CD1c-positive myeloid dendritic cell (primary cell): ENCODE measurements around the gene MAP3K20.
A peak's percentile ranks its signal among the peaks of the same experiment; 100 is the strongest.

Source experiments
- DNase-seq: peaks from one replicate; pipeline ENCODE4 v3.0.0-alpha.2; 2016; ENCODE audit errors: extremely low spot score

MAP3K20 gene

DNA sequence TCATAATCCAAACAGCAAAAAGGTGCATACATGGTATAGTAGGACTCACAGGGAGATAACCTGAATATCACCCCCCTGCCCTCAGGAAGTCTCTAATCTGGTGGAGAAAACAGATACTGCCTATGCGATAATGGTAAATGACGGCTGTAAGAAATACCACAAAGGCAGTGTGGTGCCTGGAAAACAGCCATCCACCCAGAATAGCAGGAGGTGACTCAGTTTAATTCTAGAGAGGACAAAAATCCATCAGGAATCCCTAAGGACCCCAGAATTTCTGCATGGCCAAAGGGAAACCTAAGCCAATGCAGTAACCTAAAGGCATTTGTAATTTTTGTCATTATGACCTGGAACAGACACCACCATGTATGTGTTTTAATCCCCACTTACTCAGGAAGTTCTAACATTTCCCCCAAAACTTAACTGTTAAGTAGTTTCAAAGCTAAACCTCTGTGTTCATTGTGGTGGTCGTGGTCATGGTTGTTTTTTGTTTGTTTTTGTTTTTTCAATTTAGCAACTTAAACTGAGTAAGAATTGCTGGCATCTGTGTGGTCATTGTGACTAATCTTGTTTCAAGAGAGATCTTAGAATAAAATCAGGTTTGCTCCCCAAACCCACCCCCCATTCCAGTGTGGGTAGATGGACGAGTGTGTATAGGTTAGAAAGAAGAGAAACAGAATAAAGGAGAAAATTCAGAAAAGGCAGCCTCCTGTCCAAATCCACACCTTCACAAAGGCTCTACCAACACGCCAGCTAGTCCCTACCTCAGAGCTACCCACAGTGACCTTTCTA lies 157.5 kb downstream of the MAP3K20 start:
- DNase-seq = no peak

DNA sequence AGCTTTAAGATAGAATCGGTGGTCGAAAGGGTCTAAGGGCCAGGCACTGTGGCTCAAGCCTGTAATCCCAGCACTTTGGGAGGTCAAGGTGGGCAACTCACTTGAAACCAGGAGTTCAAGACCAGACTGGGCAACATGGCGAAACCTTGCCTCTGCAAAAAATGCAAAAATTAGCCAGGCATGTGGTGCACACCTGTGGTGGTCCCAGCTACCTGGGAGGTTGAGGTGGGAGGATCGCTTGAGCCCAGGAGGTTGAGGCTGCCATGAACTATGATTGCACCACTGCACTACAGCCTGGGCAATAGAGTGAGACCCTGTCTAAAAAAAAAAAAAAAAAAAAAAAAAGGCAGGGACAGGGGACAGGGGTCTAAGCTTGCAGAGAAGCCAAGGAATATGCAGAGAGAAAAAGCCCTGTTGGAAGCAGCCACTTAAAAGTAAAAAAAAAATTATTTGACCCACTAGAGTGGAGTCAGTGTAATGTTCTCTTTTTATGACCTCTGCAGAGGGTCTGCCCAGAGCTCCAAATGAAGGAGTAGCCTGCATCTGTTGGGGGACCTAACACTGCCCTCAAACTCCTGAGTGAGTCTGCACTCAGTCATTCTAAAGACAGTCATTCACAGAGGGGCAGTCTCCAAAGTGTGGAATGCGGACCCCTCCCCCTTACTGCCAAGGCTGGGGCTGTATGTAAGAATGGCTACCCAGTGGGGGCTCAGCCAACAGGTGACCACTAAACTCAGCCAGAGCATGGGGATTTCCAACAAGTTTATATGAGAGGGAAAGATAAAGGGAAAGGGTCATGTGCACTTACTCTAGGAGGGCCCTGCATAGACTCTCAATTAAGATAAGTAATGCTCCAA lies 160.5 kb downstream of the MAP3K20 start:
- no peak for DNase-seq

DNA sequence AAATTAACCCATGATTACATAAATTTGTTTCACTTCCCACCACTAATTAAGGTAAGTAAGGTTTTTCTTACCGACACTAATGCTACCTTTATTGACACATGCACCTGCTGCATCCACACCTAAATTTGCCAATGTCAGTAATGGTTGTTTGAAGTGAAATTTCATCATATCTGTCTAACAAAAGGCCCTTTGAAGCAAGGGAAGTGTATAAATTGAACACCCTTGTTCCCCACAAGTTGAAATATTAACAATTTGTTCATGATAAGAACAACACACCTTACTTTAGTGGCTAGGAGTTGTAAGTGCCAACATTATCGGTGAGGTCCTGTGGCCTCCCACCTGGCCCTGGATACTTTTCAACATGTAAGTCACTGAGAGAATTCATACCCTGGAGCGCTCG lies 162.7 kb downstream of the MAP3K20 start:
- no peak for DNase-seq

DNA sequence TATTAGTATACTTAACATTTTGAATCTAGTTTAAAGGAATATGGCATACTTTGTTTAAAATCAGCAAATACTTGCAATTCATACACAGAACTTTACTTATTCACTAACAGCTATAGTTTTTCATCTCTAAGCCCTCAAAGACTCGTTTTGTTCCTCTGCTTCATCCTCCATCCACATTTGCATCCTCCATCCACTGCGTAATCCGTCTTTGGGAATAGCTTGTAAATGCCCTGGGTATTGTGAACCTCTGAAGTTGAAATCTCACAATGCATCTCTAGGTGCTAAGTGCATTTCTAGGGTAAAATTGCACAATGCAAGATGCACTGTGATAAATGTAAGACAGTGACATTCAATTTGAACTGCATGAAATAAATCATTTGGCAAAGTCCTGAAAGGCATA lies 163.2 kb downstream of the MAP3K20 start:
- no peak for DNase-seq

DNA sequence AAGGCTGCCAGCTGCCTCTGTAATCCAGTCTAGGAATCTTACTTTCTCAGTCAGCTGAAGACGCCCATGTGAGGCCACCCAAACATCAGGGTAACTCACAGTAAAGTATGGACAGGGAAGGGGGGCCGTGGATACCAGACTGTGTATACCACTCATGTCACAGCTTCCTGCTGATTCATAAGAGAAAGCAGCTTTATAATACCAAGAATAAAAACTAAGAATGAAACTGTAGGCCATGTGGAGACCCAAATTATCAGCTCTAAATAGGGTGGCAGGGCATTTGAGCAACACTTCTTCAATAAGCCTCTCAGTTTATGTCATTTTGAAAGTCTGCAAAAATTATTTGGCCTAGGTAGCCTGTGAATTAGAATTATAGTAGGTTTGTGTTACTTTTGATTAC lies 164.0 kb downstream of the MAP3K20 start:
- no peak for DNase-seq

DNA sequence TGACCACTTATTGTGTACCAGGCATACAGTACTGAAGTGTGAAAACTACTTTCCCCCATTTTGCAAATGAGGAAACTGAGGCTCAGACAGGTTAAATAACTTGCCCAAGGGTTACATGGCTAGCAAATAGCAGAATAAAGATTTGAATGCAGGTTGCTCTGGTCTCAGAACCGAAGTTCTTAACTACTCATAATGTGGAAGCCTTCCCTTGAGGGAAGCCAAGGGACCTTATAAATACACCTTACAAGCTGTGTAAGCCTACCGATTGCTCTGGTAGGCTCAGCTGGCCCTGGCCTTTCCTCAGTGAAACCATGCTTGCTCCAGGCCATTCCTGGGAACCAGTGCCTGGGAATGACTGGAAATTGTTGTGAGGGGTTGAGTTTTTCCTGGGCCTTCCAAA lies 164.4 kb downstream of the MAP3K20 start:
- no peak for DNase-seq

DNA sequence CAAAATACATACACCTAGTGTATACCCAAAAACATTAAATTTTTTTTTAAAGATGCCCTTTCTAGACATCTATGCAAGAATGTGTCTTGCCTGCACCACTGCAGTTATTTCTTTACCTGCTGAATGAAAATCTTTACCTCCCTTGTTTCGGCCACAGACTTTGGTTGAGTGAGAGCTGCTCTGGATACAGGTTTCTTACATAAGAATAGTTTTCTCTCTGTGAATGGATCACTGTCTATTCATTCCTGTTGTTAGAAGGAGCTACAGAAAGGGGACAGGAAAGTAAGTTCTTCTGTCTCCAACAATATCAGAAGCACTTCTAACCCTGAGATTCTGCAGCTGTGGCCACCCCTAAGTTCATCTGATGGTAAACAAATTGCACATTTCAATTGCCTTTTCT lies 166.0 kb downstream of the MAP3K20 start:
- no peak for DNase-seq

DNA sequence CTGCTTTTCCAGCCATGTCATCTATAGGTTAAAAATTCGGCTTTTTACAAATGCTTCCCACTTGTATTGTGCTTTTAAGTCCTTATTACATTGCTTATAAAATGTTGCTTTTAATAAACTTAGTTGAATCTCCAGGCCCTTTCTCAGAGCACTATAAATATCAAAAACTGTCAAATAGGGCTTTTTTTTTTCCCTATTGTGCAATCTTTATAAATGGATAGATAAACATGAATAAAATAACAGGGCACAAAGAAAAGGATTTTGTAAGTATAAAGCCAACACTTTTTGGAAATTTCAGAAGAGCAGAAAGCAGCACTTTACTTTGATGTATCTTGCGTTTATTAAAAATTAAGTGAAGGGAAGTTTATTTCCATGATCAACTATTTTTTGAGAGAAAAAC lies 171.5 kb downstream of the MAP3K20 start:
- DNase-seq = no peak

DNA sequence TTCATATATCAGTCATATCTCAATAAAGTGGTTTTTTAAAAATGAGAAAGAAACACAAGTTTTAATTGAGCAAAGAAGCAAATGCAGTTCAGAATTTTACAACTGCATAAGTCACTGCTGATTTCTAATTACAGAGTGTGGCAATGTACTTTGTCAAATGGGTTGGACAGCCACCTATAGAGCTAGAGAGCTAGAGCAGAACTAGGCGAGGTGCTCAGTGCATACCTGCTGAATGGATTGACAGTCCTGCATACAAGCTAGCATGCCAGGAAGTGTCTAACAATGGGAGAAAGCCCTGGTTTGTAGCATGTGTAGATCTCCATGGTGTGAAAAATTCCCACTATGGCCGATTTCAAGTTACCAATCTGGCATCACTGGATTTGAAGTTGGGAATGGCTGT lies 172.7 kb downstream of the MAP3K20 start:
- no peak for DNase-seq

DNA sequence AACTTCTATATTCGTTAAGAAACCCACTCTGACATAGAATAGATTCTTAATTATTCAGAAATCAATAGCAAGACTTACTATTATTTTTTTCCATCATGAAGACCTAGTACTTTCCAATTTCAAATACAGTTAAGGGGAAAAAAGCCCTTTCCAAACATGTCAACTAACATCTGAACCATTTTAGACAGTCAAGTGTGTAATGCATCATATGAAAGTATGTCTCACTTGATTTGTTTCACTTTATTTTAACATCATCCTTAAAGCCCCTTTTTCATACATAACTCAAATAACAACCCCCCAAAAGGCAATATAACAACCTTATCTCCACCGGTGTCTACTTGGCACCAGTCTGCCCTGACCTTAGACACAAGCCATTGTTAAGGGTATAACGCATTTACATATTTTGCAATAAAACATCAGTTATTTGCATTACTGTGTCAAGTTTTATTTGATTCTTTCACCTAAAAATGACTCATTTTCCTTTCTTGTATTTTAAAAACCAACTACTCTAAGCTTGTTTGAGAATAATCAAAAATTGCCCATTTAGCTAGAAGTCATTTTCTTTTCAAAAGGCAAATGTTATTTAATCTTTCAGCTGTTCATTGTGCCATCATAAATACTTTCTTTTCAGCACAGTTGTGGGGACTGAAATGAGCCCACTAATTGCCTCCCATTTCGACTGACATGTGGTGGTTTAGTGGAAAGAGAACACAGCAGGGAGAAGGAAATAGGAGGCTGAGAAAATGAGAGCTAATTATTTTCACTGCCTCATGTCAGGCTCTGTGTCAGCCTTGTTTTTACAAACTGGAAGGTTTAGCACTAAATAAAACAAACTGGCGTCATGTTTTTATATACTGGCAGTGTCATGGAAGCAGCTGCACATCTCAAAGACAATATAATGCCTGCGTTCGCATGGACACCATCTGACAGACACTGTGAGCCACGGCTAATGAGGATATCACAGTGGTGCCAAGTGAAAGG lies 174.3 kb downstream of the MAP3K20 start:
- DNase-seq = no peak

DNA sequence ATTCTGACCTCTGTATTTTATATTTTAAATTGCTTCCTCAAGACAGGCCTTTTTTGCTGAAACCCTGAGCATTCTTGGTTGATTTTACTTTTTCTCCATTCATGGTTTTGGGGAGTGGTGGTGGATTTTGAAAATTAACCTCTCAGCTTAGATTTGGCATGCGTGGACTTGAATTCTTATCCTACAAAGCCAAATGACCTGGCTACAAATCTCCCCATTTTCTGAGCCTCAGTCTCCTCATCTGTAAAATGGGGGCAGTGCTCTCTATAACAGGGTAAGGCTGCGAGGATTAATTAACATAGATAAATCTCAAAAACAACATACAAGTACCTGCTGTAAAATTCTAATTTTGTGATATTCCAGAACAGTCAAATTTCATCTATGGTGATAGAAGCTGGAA lies 175.6 kb downstream of the MAP3K20 start:
- DNase-seq = no peak

DNA sequence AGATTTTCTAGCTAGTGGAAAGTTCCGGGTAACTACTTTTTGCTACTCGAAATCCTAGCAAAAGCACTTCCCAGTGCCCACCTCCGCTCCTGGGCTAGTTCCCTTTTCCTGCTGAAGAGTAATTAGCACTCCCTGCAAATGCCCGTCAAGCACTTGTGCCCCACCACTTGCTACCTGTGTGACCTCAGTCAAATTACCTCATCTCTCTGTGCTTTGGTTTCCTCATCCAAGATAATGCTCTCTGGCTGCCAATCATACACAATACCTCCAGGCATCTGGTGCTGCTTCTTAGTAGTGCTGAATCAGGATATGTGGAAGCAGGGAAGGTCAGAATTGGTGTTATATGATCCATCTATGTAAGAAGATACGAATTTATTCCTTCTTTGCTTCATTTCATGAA lies 176.9 kb downstream of the MAP3K20 start:
- DNase-seq = no peak

DNA sequence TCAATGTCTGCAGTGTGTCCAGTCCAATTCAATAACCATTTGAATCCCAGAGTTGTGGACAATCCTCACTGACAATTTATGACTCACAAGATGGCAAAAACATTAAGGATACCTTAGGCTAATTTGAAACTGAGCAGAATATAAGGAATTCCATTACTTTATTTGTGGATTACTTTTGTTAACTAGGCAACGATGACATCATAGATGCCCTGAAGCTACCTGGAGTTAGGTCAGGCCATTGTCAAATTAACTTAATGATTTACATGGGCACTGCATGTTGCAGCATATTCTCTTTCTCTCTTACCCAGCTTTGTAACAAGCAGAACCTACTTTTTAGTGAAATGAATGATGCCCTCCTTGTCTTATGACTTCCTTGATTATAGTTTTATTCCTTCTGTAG lies 179.0 kb downstream of the MAP3K20 start:
- no peak for DNase-seq

DNA sequence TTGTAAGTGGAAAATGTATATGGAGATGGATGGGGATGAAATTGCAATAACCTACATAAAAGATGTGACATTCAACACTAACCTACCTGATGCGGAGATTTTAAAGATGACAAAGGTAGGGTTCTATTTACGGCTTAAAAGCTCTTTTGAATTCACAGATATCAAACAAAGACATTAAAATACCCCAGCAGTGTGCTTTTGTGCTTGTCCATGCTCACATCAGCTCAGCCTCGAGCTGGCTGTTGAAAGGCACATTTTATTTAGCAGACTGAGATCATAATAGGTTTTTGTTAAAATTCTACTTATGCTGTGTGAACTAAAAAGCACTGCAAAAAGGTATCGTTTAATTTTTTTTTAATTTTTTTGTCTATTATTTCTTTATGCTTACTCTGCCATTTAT lies 183.1 kb downstream of the MAP3K20 start:
- no peak for DNase-seq

DNA sequence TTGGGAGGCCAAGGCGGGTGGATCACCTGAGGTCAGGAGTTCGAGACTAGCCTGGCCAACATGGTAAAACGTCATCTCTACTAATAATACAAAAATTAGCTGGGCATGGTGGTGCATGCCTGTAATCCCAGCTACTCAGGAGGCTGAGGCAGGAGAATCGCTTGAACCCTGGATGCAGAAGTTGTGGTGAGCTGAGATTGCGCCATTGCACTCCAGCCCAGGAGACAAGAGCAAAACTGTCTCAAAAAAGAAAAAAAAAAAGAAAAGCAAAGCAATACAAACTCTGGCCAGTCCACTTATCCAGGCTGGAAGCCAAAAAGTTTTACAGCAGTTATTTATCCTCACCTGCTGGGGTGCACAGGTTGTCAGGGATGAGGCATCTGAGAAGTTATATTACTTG lies 186.7 kb downstream of the MAP3K20 start:
- peak; percentile 19 for DNase-seq

DNA sequence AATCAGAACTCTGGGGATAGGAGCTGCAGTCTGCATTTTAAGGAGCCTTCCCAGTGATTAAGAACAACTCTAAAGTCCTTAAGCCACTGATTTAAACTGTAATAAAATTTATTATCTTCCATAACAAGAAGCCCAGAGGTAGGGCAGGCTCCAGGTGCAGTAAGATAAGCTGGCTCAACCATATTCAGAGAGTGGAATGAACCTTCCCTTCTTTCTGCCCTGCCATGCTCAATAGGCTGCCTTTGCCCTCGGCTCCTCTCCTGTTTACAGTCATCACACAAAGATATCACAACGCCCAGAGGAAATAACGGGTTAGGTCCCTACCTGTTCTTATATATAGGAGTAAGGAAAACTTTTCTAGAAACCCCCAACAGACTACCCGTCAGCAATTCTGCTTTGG lies 188.5 kb downstream of the MAP3K20 start:
- no peak for DNase-seq

DNA sequence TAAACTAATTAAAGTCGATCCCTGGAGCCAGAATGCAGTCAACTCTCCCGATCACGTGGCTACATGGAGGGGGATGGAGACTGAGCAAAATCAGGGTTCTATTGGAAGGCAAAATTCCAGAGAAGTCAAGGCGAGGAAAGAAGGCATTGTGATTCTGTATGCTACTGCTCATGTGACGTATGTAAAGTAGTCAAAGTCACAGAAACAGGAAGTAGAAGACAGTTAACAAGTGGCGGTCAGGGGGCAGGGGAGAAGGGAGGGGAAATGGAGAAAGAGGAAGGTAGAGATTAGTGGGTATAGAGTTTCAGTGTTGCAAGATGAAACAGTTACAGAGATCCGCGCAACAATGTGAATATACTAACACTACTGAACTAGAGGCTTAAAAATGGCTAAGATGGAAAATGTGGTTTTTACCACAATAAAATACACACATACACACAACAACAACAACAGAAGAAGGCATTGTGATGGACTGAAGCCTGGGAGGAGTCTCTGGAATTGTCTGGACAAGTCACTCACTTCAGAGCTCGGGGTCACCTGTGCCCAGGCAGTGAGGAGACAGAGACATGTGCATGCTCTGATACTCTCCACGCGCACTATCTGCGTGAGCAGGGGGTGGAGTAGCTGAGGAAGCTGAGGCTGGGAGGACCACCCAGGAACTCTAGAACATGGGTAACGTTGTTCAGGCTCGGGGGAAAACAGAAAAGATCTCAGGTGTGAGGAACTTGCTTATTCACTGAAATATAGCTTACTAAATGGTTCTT lies 189.1 kb downstream of the MAP3K20 start:
- DNase-seq = peak; percentile 90

DNA sequence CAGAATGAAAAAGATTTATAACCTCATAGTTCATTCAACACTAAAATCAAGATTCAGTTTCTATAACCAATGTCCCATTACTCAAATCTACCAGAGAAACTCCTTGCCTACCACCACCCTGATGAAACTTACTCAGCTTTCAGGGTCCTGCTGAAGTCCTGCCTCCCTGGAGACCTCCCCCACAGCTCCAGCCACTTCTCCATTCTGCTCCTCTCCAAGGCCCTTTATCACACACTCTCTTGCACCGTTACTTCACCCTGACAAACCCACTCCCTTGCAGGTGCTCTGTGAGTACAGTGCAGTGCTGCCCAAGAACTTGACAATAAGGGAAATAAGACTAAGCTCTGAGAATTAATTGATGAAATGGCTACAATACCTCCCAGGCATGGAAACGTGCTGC lies 195.5 kb downstream of the MAP3K20 start:
- DNase-seq = no peak

DNA sequence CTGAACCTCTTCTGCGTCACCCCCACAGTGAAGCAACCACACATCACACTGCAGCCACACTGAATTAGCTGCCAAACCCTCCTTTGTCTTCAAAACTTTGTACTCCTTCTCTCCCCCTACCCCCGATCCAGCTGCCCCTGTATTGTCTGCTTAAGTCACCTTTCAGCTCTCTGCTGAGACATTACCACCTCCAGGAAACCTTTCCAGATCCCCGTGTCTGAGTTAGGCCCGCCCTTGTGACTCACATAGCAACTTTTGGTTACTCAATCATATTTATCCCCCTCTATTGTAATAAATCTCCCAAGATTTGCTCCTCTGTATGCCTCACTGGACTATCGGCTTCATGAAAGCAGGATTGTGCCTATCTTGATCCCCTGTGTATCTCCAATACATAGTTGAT lies 196.2 kb downstream of the MAP3K20 start:
- no peak for DNase-seq

DNA sequence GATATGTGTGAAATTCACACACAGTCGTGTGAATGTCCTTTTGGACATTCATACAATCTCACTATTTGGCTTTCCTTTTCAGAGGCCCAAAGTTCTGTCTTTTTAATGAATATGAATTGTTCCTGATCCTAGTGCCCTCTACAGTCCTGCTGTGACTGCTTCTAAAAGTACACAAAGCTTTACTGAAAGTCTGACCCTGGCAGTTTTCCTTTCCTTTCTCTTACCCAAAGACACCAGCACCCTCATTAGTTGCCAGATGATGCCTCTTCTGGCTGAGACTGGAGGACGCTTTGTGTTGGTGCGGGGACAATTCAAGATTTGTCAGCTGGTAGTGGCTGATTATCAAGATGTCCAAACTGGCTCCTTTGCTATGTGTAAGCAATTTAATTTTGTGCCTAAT lies 197.2 kb downstream of the MAP3K20 start:
- DNase-seq = no peak

DNA sequence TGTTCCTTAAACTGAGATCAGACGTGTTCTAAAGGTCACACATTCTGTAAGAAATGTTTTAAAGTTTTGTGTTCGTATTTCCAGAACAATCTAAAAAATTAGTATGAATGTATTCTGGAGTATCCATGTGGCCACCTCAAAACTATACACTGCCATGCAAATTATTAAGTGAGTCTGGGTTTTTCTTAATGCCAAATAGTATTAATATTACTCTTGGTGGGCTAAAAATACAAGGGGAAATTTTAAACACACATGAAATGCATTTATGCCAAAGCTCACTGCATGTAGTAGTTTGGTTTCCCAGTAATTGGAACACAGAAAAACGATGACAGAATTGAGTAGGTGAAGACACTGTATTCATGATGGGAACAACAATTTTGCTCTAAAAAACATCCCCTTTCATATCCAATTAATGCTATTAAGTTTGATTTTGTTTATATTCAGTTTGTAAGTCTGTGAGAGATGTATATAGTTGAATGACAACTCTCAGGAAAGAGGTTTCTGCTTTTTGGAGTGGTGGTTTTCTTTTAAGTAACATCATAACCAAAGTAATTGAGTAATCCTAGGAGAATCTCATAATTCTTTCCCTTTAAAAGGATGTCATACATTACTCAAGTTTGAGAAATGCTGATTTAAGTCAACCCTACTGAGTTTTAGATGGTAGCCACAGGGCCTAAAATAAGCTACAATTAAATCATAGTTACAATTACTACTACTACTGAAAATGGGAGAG lies 203.3 kb downstream of the MAP3K20 start:
- no peak for DNase-seq
